Measurements from ENCODE around the gene TCF7L1. TPM values are rescaled to one million over a fixed set of nuclear protein-coding genes. Genes with fewer than 3 reads are reported as not detected.

The TCF7L1 gene
- total RNA-seq, 2 donors from 2014 or later, result 0.12 TPM; not detected in 1

GRCh38 chr2:85174943-85175342, 41.8 kb downstream of the TCF7L1 start:
- H3K27me3 Mint-ChIP-seq, result peaks cover 29% of the 10 kb centered on the region
- peaks cover 3% of the 10 kb centered on the region for H3K36me3 Mint-ChIP-seq (ENCODE audit: low read depth)
- no peak for DNase-seq
- H3K9me3 ChIP-seq (ENCODE audit: control insufficient read depth, low read length, poor library complexity, severe bottlenecking), result no peaks in the 10 kb centered on the region
- H3K4me3 Mint-ChIP-seq, result no peak overlapping the region
- no peak for ATAC-seq
- H3K27ac Mint-ChIP-seq, result no peak overlapping the region
- peaks cover 5% of the 10 kb centered on the region for H3K4me1 Mint-ChIP-seq

GRCh38 chr2:85175369-85176299, 42.4 kb downstream of the TCF7L1 start:
- peaks cover 3% of the 10 kb centered on the region for H3K36me3 Mint-ChIP-seq (ENCODE audit: low read depth)
- no peak overlapping the region for H3K27ac Mint-ChIP-seq
- no peaks in the 10 kb centered on the region for H3K9me3 ChIP-seq (ENCODE audit: control insufficient read depth, low read length, poor library complexity, severe bottlenecking)
- no peak overlapping the region for H3K4me3 Mint-ChIP-seq
- DNase-seq, result no peak
- H3K27me3 Mint-ChIP-seq, result peaks cover 36% of the 10 kb centered on the region
- peaks cover 5% of the 10 kb centered on the region for H3K4me1 Mint-ChIP-seq
- ATAC-seq, result no peak

- Mint-ChIP-seq H3K4me3 (no peak overlapping the region), H3K4me1 (peaks cover 10% of the 10 kb centered on the region)
- no peaks in the 10 kb centered on the region for H3K9me3 ChIP-seq (ENCODE audit: control insufficient read depth, low read length, poor library complexity, severe bottlenecking)
Measured at GRCh38 chr2:85177031-85177824, 44.0 kb downstream of the TCF7L1 start.

GRCh38 chr2:85178154-85178553, 45.0 kb downstream of the TCF7L1 start:
- Mint-ChIP-seq H3K27ac (no peak overlapping the region), H3K4me1 (peaks cover 10% of the 10 kb centered on the region), H3K4me3 (no peak overlapping the region), H3K36me3 (ENCODE audit: low read depth) (peaks cover 3% of the 10 kb centered on the region), H3K27me3 (peaks cover 45% of the 10 kb centered on the region)
- DNase-seq, result no peak
- ATAC-seq, result no peak
- no peaks in the 10 kb centered on the region for H3K9me3 ChIP-seq (ENCODE audit: control insufficient read depth, low read length, poor library complexity, severe bottlenecking)

More at GRCh38 chr2:85177031-85177824, 44.0 kb downstream of the TCF7L1 start:
- no peak for DNase-seq
- peaks cover 51% of the 10 kb centered on the region for H3K27me3 Mint-ChIP-seq
- no peak overlapping the region for H3K27ac Mint-ChIP-seq
- ATAC-seq, result no peak
- peaks cover 3% of the 10 kb centered on the region for H3K36me3 Mint-ChIP-seq (ENCODE audit: low read depth)

GRCh38 chr2:85178980-85179411, 45.8 kb downstream of the TCF7L1 start:
- H3K27me3 Mint-ChIP-seq, result peaks cover 51% of the 10 kb centered on the region
- H3K4me3 Mint-ChIP-seq, result no peak overlapping the region
- H3K4me1 Mint-ChIP-seq, result peaks cover 12% of the 10 kb centered on the region
- no peaks in the 10 kb centered on the region for H3K9me3 ChIP-seq (ENCODE audit: control insufficient read depth, low read length, poor library complexity, severe bottlenecking)
- ATAC-seq (no peak), DNase-seq (no peak)
- peaks cover 3% of the 10 kb centered on the region for H3K36me3 Mint-ChIP-seq (ENCODE audit: low read depth)
- H3K27ac Mint-ChIP-seq, result peak overlapping the region; percentile 37

DNA sequence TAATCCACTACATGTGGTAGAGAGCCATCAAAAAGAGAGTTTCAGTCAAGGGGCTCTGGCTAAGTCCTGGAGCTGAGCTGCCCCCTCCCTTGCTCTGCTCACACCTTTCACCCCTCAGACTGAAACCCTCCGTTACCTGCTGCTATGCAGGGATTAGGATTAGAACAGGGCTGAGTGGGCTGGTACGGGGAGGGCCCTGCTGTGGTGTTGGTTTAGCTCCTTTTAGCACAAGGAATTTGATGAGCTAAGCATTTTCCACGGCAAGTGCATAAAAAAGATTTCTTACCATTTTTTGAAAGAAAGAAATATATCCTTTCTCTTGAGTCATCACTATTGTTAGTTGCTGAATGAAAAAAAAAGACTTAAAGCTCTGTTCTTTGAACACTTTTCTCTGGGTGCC, 46.3 kb downstream of the TCF7L1 start:
- H3K9me3 ChIP-seq (ENCODE audit: control insufficient read depth, low read length, poor library complexity, severe bottlenecking), result no peaks in the 10 kb centered on the region
- H3K36me3 Mint-ChIP-seq (ENCODE audit: low read depth), result peaks cover 3% of the 10 kb centered on the region
- H3K27me3 Mint-ChIP-seq, result peaks cover 52% of the 10 kb centered on the region
- no peak overlapping the region for H3K4me3 Mint-ChIP-seq
- no peak overlapping the region for H3K27ac Mint-ChIP-seq
- no peak for ATAC-seq
- H3K4me1 Mint-ChIP-seq, result peaks cover 13% of the 10 kb centered on the region
- no peak for DNase-seq

GRCh38 chr2:85180322-85181133, 47.3 kb downstream of the TCF7L1 start:
- H3K27me3 Mint-ChIP-seq, result peaks cover 49% of the 10 kb centered on the region
- no peaks in the 10 kb centered on the region for H3K9me3 ChIP-seq (ENCODE audit: control insufficient read depth, low read length, poor library complexity, severe bottlenecking)
- H3K4me1 Mint-ChIP-seq, result peaks cover 13% of the 10 kb centered on the region
- no peak overlapping the region for H3K4me3 Mint-ChIP-seq
- ATAC-seq (no peak), DNase-seq (no peak)
- no peaks in the 10 kb centered on the region for H3K36me3 Mint-ChIP-seq (ENCODE audit: low read depth)
- H3K27ac Mint-ChIP-seq, result peak overlapping the region; percentile 41

DNA sequence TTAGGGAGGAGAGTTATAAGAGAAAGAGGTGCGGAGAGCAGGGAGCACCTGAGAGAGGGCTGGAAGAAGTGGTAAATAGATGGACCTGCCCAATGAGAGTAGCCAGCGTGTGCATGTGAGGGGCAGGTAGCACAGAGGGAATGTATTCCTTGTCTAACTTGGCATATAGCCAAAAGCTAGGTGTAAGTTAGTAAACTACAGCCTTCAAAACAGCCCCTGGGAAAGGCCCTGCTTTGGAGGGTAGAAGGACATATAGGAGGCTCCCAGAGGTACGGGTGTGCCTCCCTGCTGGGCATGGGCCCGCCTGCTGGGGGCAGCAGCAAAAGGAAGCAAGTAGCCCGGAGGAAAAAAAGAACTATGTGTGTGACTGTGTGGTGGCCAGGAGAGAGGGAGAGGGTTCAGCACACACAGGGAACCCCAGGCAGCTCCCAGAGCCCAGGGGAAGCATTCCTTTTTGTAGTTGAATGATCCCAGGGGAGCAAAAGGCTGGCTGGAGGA, 48.0 kb downstream of the TCF7L1 start:
- Mint-ChIP-seq H3K27me3 (peaks cover 43% of the 10 kb centered on the region), H3K36me3 (ENCODE audit: low read depth) (no peaks in the 10 kb centered on the region), H3K4me1 (peaks cover 13% of the 10 kb centered on the region), H3K27ac (no peak overlapping the region), H3K4me3 (no peak overlapping the region)
- ATAC-seq (no peak), DNase-seq (no peak)
- H3K9me3 ChIP-seq (ENCODE audit: control insufficient read depth, low read length, poor library complexity, severe bottlenecking), result no peaks in the 10 kb centered on the region

GRCh38 chr2:85181844-85182456, 48.8 kb downstream of the TCF7L1 start:
- no peak overlapping the region for H3K4me3 Mint-ChIP-seq
- H3K9me3 ChIP-seq (ENCODE audit: control insufficient read depth, low read length, poor library complexity, severe bottlenecking), result no peaks in the 10 kb centered on the region
- DNase-seq, result no peak
- peaks cover 2% of the 10 kb centered on the region for H3K36me3 Mint-ChIP-seq (ENCODE audit: low read depth)
- no peak overlapping the region for H3K27ac Mint-ChIP-seq
- no peak for ATAC-seq
- peaks cover 13% of the 10 kb centered on the region for H3K4me1 Mint-ChIP-seq
- H3K27me3 Mint-ChIP-seq, result peaks cover 45% of the 10 kb centered on the region

- no peak overlapping the region for H3K27ac Mint-ChIP-seq
- peaks cover 10% of the 10 kb centered on the region for H3K4me1 Mint-ChIP-seq
- H3K9me3 ChIP-seq (ENCODE audit: control insufficient read depth, low read length, poor library complexity, severe bottlenecking), result no peaks in the 10 kb centered on the region
- peaks cover 2% of the 10 kb centered on the region for H3K36me3 Mint-ChIP-seq (ENCODE audit: low read depth)
- H3K27me3 Mint-ChIP-seq, result peaks cover 56% of the 10 kb centered on the region
- no peak overlapping the region for H3K4me3 Mint-ChIP-seq
- ATAC-seq (no peak), DNase-seq (no peak)
Measured at GRCh38 chr2:85183076-85183475, 49.9 kb downstream of the TCF7L1 start.

DNA sequence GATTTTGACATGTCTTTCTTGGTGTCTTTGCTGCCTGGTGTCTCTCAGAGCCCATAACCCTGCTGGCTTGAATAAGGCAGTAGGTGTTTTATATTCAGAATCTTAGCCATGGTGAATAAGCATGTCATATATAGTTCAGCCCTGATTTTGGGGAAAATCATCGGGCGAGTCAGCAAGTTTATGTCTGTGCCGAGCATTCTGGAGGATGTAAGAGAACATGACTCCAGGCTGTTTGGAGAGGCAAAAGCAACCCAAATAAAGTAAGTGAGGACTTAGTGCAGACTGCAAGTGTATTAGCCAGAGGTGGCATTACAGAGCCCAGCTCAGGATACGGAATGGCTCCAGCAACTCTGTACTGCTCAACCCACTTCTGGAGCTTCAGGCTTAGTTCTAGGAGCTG, 50.3 kb downstream of the TCF7L1 start:
- Mint-ChIP-seq H3K36me3 (ENCODE audit: low read depth) (peaks cover 2% of the 10 kb centered on the region), H3K4me1 (peaks cover 8% of the 10 kb centered on the region), H3K4me3 (no peak overlapping the region), H3K27me3 (peaks cover 56% of the 10 kb centered on the region), H3K27ac (no peak overlapping the region)
- no peak for ATAC-seq
- H3K9me3 ChIP-seq (ENCODE audit: control insufficient read depth, low read length, poor library complexity, severe bottlenecking), result no peaks in the 10 kb centered on the region
- no peak for DNase-seq

DNA sequence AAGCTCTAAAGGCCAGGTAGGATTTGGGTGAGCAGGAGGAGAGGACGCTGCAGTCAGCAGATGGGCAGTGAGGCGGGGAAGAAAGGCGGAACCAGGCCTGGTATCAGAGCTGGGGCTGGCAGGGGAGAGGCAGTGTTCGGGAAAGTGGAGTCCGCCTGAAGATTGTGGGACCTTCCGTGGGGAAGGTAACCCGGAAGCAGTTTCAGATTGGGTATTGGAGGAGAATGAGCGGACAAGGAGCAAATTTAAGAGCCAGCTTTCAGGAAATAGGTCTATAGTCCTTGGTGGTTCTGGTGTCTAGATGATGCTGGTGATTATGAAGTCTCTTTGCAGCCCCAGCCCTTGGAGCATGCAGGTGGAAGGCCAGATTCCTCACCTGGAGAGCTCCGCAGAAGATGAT, 51.0 kb downstream of the TCF7L1 start:
- peaks cover 2% of the 10 kb centered on the region for H3K36me3 Mint-ChIP-seq (ENCODE audit: low read depth)
- no peak overlapping the region for H3K27ac Mint-ChIP-seq
- no peaks in the 10 kb centered on the region for H3K9me3 ChIP-seq (ENCODE audit: control insufficient read depth, low read length, poor library complexity, severe bottlenecking)
- peaks cover 8% of the 10 kb centered on the region for H3K4me1 Mint-ChIP-seq
- DNase-seq (no peak), ATAC-seq (no peak)
- peaks cover 56% of the 10 kb centered on the region for H3K27me3 Mint-ChIP-seq
- H3K4me3 Mint-ChIP-seq, result no peak overlapping the region
